Effector CD8-positive, alpha-beta T cell (primary cell): ENCODE data around the gene RNF4.

Experiments used
- DNase-seq: peaks from one replicate; lab custom pipeline; 2025; lab: John Stamatoyannopoulos, UW

Gene RNF4

DNA sequence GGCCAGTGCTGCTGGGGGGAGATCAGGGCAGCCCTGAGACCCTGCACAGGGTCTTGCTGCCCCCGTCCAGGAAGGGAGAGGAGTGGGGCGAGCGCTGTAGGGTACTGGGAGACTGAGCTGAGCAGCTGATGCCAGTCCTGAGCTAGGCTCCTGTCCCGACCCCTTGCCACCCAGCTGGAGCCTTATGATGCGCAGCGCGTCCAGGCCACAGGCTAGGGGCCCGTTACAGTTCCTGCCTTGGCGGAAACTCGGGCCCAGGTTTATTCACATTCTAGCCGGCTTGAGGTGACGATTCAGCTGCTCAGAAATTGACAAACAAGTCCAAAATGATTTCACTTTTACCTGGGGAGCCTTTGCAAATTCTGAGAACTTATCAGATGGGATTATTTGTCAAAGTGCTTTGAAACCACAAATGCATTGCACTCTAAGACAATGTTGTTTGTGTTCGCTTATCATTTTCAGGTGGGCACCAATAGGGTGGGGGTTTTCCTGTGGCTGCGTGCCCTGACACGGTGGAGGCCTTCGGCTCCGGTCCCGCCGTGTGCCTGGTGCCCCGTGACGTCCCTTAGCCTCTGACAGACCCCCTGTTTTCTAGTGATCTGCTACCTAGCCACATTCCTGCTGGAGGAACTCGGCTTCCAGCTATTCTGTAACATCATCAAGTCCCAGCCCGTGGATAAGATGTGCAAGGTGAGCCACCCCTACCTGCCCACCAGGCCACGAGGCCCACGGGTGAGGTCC is 31.3 kb upstream of the RNF4 start:
- no peak for DNase-seq

DNA sequence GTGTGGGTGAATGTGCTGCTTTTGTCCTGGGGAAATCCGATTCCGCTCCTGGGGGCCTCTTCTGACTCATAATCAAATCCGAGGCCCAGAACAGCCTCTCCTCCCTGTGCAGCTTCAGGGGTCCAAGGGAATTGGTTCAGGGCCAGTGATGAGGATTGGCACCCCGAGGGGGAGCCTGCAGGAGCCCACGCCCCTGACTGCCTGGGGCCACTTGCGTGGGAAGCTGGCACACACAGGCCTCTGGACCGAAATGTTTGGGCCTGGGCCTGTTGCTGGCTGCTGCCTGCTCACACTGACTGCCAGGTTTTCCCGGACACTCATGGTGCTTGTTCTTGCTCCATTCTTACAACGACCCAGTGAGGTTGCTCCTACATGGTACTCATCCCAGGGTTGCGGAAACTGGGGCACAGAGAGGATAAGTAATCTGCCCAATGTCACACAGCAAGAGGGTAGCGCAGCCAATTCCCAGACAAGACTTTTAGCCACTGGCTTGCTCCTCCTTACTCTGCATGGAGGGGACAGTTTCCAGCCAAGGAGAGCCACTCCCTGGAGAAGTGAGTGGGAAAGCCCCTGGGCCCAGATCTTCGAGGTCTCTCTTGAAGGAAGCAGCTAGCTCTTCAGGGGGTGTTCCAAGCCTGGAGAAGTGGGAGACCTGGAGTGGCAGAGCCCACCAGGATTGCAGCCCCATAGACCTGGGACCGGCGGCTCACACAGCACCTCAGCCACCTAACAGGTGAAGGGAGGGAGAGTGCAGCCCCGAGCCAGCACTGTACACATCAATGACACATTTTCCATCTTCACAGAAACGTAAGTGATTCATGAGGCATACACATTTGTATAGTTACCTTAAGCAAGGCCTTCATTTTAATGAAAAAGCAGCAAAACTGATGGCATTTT is 29.8 kb upstream of the RNF4 start:
- DNase-seq, result no peak

DNA sequence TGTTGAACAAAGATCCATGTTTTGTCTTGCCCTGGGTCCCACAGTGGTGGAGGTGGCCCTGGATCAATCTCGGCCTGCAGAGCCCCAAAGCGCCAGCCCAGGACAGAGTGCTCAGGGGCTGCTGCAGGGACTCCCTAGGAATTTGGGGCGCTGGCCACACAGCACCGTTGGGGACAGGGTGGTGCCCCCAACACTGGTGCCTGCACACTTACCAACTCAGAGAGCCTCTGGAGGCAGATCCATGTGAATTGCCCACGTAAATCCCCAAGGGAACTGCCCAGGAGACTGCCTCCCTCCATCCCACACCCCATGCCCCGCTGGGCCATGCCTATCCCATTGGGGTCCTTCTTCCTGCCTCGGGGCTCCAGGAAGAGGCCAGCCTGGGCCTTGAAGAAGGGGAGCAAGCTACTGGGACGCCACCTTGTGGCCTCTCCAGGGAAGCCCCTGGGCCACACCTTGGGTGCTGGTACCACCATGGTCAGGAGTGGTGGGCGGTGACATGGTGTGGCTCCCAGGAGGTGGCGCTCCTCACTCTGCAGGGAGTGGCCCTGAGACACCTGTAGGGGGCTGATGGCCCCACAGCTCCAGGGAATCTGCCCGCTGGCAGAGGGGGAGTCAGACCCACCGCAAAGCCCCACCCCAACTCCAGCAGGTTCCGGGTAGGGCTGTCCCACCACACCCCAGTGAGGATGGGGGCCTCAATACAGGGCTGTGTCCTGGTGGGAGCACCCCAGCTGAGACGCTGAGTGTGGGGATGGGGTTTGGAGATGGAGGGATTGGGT is 27.3 kb upstream of the RNF4 start:
- DNase-seq, result peak; percentile 53

DNA sequence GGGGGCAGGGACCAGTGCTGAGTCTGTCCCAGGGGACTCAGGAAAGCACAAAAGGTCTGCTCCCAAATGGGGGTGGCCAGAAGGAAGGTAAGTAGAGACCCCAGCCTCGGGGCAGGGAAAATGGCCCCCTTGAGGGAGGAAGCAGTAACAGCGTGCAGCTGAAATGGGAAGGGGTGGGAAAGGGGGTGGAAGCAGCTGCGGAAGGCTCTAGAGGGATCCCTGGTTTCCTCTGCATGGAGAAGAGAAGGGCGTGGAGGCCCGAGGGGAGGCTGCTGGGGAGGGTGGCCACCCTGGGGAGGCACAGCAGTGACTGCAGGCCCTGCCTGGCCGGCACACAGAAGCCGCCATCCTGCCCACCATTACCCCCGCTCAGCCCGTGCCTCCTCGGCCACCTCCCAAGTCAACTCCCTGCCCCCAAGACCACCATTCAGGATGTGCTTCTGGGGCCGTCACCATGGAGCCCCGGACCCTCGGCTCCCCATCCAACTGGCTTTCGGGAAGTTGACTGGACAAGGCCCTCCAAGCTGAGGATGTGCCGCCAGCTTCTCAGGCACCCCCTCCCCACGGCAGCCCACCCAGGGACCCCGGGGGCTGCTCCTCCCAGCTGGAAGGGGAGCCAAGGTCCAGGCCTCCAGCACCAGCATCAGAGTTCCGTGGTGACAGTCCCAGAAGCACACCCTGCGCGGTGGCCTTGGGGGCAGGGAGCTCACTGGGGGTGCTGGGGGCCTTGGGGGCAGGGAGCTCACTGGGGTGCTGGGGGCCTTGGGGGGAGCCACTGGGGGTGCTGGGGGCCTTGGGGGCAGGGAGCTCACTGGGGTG is 26.5 kb upstream of the RNF4 start:
- DNase-seq, result no peak

GRCh38 chr4:2443061-2443730 is 25.7 kb upstream of the RNF4 start:
- no peak for DNase-seq

GRCh38 chr4:2443956-2444740 is 24.8 kb upstream of the RNF4 start:
- no peak for DNase-seq

DNA sequence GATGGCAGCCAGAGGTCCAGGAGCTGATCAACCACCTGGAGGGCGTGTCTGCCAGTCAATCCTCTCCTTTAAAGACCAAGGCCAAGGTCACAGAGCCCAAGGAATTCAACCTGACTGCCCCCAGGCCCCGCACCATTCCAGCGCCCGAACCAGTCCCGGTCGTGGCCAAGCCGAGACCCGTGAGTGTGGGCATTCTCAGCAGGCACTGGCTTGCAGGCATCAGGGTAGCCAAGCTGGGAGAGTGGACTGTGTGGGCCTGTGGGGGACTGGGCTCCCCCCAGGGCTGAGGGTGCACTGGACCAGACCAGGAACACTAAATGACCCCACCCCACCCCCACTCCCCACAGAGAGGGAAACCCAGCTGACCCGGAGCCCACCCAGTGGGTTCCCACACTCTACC is 23.8 kb upstream of the RNF4 start:
- DNase-seq, result no peak

DNA sequence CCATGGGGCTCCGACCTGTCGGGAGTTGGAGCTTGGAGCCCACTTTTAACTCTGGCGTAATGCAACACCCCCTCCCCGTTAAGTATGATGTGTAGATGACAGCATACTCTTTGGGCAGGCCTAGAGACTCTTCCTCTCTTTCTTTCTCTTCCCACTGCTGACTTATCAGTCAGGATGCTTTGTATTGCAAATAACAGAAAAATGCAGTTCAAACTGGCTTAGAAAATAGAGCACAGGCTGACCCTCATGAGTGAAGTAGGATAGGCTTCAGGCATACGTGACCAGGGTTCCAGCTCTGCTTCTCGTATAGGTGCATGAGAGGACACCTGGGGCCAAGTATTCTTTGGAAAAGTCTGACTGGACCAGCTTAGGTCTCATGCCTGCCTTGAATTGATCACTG is 23.3 kb upstream of the RNF4 start:
- DNase-seq, result no peak

- no peak for DNase-seq
Measured at GRCh38 chr4:2446656-2447564, 22.0 kb upstream of the RNF4 start.

- no peak for DNase-seq
Measured at GRCh38 chr4:2448589-2448988, 20.3 kb upstream of the RNF4 start.

GRCh38 chr4:2449051-2449450 is 19.9 kb upstream of the RNF4 start:
- DNase-seq, result no peak

DNA sequence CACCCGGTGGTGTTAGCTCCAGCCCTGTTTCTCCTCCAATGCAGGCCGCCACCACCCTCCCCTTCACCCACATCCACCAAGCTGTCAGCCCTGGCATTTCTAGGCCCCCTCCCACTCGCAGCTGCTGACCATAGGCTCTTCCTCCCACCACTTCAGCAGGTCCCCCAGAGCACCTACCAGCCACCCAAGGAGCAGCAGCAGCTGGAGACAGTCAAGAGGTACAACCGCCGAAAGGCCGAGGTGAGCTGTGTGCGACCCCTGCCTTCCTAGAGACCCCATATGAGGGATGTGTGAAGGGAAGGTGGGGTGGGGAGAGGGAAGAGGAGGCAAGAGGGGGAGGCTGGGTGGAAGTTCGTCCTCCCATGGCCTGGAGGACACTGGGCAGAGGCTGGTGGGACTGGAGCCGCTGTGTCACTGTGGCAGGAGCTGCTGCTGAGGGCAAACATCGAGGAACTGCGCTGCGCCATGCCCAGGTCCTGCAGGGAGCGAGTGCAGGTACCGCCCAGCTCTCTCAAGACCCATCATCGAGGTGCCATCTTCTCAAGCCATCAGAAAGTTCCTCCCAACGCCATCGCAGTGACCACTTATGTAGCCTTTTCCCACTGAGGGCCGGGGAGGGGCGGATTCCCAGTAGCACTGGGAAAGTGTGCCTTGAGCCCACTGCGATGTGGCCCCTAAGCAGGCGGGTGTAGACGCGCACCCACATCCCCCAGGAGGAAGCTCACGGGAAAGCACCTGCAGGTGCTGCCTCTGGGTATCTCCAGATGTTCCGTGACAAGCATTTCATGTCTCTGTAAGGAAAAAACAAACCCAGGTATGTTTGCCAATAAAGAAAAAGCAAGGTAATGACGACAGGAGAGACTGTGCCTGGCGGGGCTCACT is 19.2 kb upstream of the RNF4 start:
- no peak for DNase-seq

- DNase-seq, result no peak
Measured at GRCh38 chr4:2450394-2451035, 18.4 kb upstream of the RNF4 start.

DNA sequence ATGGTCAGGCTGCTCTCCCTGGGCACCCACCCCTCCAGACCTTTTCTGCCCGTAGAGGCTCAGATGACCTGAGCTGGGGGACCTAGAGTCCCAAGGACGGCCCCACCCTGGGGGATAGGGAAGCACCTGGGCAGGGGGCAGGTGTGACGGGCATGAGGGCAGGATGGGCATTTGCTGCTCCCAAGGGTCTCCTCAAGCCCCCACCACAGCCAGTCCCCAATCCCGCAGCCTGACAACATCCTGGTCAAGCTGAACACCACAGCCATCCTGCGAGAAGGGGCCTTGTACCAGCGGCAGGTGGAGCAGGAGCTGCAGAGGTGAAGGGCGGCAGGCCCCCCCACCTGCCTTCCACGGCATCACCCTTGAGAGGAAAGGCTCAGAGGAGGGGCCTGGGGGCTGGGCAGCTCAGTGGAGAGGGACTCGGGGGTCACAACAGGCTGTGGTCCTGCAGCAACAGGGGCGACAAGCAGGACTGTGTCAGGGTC is 17.8 kb upstream of the RNF4 start:
- no peak for DNase-seq

- DNase-seq, result no peak
Measured at GRCh38 chr4:2451821-2452785, 16.8 kb upstream of the RNF4 start.
